Measurements from ENCODE around the gene ABCF1.

- TF ChIP-seq, protein P1, sequence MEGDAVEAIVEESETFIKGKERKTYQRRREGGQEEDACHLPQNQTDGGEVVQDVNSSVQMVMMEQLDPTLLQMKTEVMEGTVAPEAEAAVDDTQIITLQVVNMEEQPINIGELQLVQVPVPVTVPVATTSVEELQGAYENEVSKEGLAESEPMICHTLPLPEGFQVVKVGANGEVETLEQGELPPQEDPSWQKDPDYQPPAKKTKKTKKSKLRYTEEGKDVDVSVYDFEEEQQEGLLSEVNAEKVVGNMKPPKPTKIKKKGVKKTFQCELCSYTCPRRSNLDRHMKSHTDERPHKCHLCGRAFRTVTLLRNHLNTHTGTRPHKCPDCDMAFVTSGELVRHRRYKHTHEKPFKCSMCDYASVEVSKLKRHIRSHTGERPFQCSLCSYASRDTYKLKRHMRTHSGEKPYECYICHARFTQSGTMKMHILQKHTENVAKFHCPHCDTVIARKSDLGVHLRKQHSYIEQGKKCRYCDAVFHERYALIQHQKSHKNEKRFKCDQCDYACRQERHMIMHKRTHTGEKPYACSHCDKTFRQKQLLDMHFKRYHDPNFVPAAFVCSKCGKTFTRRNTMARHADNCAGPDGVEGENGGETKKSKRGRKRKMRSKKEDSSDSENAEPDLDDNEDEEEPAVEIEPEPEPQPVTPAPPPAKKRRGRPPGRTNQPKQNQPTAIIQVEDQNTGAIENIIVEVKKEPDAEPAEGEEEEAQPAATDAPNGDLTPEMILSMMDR (conservative IDR thresholded peaks at IDR 0.05) = no peak
- no peak for TF ChIP-seq EZH2 (IDR thresholded peaks at IDR 0.05; ENCODE audit: low read depth)
Observed at GRCh38 chr6:30601436-30601814, 30.2 kb downstream of the ABCF1 start.

All from PC-9 (cell line).